ENCODE measurements around the gene GABARAP. TPM values are rescaled to one million over a fixed set of nuclear protein-coding genes. Genes with fewer than 3 reads are reported as not detected.

Gene GABARAP
- total RNA-seq, 2 donors from 2014 or later, result 264 to 317 TPM

GRCh38 chr17:7217113-7217987 lies 24.9 kb downstream of the GABARAP start:
- Histone ChIP-seq H3K9me3 (ENCODE audit: control insufficient read depth, low read length) (no peaks in the 10 kb centered on the region), H3K9ac (ENCODE audit: extremely low read depth, low read length, poor library complexity, severe bottlenecking) (no peak overlapping the region), H3K27ac (ENCODE audit: low read depth, low read length) (no peak overlapping the region), H3K27me3 (ENCODE audit: control insufficient read depth, insufficient read depth, low read length, poor library complexity, severe bottlenecking) (no peaks in the 10 kb centered on the region), H3K4me1 (ENCODE audit: control insufficient read depth, insufficient read depth, low read length) (peaks cover 16% of the 10 kb centered on the region), H3K4me3 (ENCODE audit: low read length) (peak overlapping the region; percentile 78), H3K36me3 (ENCODE audit: control insufficient read depth, insufficient read depth, low read length) (peaks cover 11% of the 10 kb centered on the region)
- peak; percentile 89 for DNase-seq
- H3K4me3 Mint-ChIP-seq, result peak overlapping the region; percentile 86
- H3K9me3 Mint-ChIP-seq, result no peaks in the 10 kb centered on the region
- no peak for TF ChIP-seq CTCF (conservative IDR thresholded peaks at IDR 0.05)
- 11 to 35% methylated on average over 5 to 20 of the region's 32 CpGs for WGBS, 2 experiments (ENCODE audit: insufficient coverage in 1 of 2, insufficient read length in 1 of 2)
- peaks cover 1% of the 10 kb centered on the region for H3K27me3 Mint-ChIP-seq (ENCODE audit: insufficient read depth)
- H3K27ac Mint-ChIP-seq, result peak overlapping the region; percentile 75
- peaks cover 13% of the 10 kb centered on the region for H3K36me3 Mint-ChIP-seq (ENCODE audit: low read depth)
- peaks cover 48% of the 10 kb centered on the region for H3K4me1 Mint-ChIP-seq

GRCh38 chr17:7216242-7217112 lies 25.8 kb downstream of the GABARAP start:
- H3K27ac Mint-ChIP-seq, result peak overlapping the region; percentile 93
- Histone ChIP-seq H3K9ac (ENCODE audit: extremely low read depth, low read length, poor library complexity, severe bottlenecking) (no peak overlapping the region), H3K9me3 (ENCODE audit: control insufficient read depth, low read length) (no peaks in the 10 kb centered on the region), H3K4me3 (ENCODE audit: low read length) (peak overlapping the region; percentile 78), H3K4me1 (ENCODE audit: control insufficient read depth, insufficient read depth, low read length) (peaks cover 16% of the 10 kb centered on the region), H3K27me3 (ENCODE audit: control insufficient read depth, insufficient read depth, low read length, poor library complexity, severe bottlenecking) (no peaks in the 10 kb centered on the region), H3K36me3 (ENCODE audit: control insufficient read depth, insufficient read depth, low read length) (peaks cover 5% of the 10 kb centered on the region), H3K27ac (ENCODE audit: low read depth, low read length) (peak overlapping the region; percentile 64)
- no peaks in the 10 kb centered on the region for H3K9me3 Mint-ChIP-seq
- peak overlapping the region; percentile 58 for H3K4me3 Mint-ChIP-seq
- no peak for TF ChIP-seq CTCF (conservative IDR thresholded peaks at IDR 0.05)
- H3K27me3 Mint-ChIP-seq (ENCODE audit: insufficient read depth), result peaks cover 4% of the 10 kb centered on the region
- H3K4me1 Mint-ChIP-seq, result peaks cover 55% of the 10 kb centered on the region
- H3K36me3 Mint-ChIP-seq (ENCODE audit: low read depth), result peaks cover 5% of the 10 kb centered on the region
- WGBS, 2 experiments (ENCODE audit: insufficient coverage in 1 of 2, insufficient read length in 1 of 2), result 24 to 60% methylated on average over 1 to 7 of the region's 7 CpGs
- DNase-seq, result no peak

- peaks cover 48% of the 10 kb centered on the region for H3K4me1 Mint-ChIP-seq
- DNase-seq, result peak; percentile 84
- no peaks in the 10 kb centered on the region for H3K36me3 Mint-ChIP-seq (ENCODE audit: low read depth)
- H3K9me3 ChIP-seq (ENCODE audit: control insufficient read depth, low read length), result no peaks in the 10 kb centered on the region
- WGBS, 2 experiments (ENCODE audit: insufficient coverage in 1 of 2, insufficient read length in 1 of 2), result 15 to 30% methylated on average over 4 to 7 of the region's 10 CpGs
- H3K27me3 Mint-ChIP-seq (ENCODE audit: insufficient read depth), result peaks cover 4% of the 10 kb centered on the region
- no peaks in the 10 kb centered on the region for H3K36me3 ChIP-seq (ENCODE audit: control insufficient read depth, insufficient read depth, low read length)
- TF ChIP-seq CTCF (conservative IDR thresholded peaks at IDR 0.05), result no peak
- H3K4me3 ChIP-seq (ENCODE audit: low read length), result peak overlapping the region; percentile 78
- peak overlapping the region; percentile 99 for H3K27ac Mint-ChIP-seq
- no peaks in the 10 kb centered on the region for H3K9me3 Mint-ChIP-seq
- H3K27me3 ChIP-seq (ENCODE audit: control insufficient read depth, insufficient read depth, low read length, poor library complexity, severe bottlenecking), result no peaks in the 10 kb centered on the region
- H3K27ac ChIP-seq (ENCODE audit: low read depth, low read length), result peak overlapping the region; percentile 95
- no peak overlapping the region for H3K9ac ChIP-seq (ENCODE audit: extremely low read depth, low read length, poor library complexity, severe bottlenecking)
- H3K4me3 Mint-ChIP-seq, result peak overlapping the region; percentile 58
- H3K4me1 ChIP-seq (ENCODE audit: control insufficient read depth, insufficient read depth, low read length), result peaks cover 14% of the 10 kb centered on the region
Measured at GRCh38 chr17:7215652-7216180, 26.5 kb downstream of the GABARAP start.

Measured in endodermal cell (in vitro differentiated cells).